ENCODE data around the gene ZNF609.

DNA sequence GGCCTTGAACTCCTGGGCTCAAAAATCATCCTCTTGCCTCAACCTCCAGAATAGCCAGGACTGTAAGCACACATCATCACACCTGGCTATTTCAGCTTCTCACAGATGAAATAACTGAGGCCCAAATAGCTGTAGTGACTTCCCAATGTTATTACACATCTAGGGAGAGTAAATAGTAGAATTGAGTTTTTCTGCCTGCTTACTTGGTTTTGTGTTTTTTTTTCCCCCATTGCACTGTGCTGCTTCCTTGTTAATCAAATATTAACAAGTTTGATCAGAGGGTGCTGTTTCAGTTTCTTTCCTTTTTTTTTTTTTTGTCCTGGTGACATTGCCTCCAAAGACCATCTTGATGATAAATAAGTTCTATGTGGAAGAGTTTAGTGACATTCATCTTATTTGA lies 23.4 kb downstream of the ZNF609 start:
- TF ChIP-seq, protein P1, sequence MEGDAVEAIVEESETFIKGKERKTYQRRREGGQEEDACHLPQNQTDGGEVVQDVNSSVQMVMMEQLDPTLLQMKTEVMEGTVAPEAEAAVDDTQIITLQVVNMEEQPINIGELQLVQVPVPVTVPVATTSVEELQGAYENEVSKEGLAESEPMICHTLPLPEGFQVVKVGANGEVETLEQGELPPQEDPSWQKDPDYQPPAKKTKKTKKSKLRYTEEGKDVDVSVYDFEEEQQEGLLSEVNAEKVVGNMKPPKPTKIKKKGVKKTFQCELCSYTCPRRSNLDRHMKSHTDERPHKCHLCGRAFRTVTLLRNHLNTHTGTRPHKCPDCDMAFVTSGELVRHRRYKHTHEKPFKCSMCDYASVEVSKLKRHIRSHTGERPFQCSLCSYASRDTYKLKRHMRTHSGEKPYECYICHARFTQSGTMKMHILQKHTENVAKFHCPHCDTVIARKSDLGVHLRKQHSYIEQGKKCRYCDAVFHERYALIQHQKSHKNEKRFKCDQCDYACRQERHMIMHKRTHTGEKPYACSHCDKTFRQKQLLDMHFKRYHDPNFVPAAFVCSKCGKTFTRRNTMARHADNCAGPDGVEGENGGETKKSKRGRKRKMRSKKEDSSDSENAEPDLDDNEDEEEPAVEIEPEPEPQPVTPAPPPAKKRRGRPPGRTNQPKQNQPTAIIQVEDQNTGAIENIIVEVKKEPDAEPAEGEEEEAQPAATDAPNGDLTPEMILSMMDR (IDR thresholded peaks at IDR 0.05) = no peak
- no peak for TF ChIP-seq POLR2A (IDR thresholded peaks at IDR 0.05)

Measured in body of pancreas (tissue), 4 donors.